ENCODE results near the gene GGA2. TPM values are rescaled to one million over a fixed set of nuclear protein-coding genes. Genes with fewer than 3 reads are reported as not detected.
A peak's percentile ranks its signal among the peaks of the same experiment; 100 is the strongest.

Gene GGA2
- total RNA-seq, 4 donors from 2014 or later: 44.1 to 117 (median 53.4) TPM

DNA sequence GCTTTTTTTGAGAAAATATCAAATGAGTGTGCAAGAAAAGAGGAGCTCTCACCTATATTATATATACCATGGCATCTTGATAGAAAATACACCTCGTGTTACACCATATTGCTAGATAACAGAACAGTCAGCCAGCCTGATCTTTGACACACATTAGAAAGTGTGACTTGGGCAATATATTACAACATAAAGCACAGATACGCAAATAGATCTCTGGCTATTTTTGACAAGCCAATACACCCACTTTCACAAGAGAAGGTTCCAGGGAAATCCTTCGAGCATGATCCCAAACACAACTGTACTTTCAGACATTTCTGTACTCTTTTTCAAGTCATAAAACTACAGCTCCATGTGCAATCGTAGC, 9.4 kb downstream of the GGA2 start:
- H3K4me1 ChIP-seq: peaks cover 88% of the 10 kb centered on the region
- no peaks in the 10 kb centered on the region for H3K9me3 ChIP-seq
- H3K27ac ChIP-seq: peak overlapping the region; percentile 63
- TF ChIP-seq CTCF (IDR thresholded peaks at IDR 0.05) (no peak), POLR2AphosphoS5 (IDR thresholded peaks at IDR 0.05) (no peak), EP300 (IDR thresholded peaks at IDR 0.05) (no peak), POLR2A (IDR thresholded peaks at IDR 0.05) (no peak)
- H3K36me3 ChIP-seq: peaks cover under 1% of the 10 kb centered on the region
- no peaks in the 10 kb centered on the region for H3K27me3 ChIP-seq
- DNase-seq (ENCODE audit: low spot score in 2 of 2): no peak
- WGBS: 36% methylated on average over 4 of the region's 4 CpGs
- no peak overlapping the region for H3K4me3 ChIP-seq

- Histone ChIP-seq H3K27ac (peak overlapping the region; percentile 63), H3K4me1 (peaks cover 83% of the 10 kb centered on the region), H3K36me3 (peaks cover 5% of the 10 kb centered on the region), H3K27me3 (no peaks in the 10 kb centered on the region), H3K9me3 (no peaks in the 10 kb centered on the region), H3K4me3 (no peak overlapping the region)
- WGBS: 60% methylated on average over 18 of the region's 20 CpGs
- TF ChIP-seq POLR2AphosphoS5 (IDR thresholded peaks at IDR 0.05) (no peak), POLR2A (IDR thresholded peaks at IDR 0.05) (no peak), EP300 (IDR thresholded peaks at IDR 0.05) (no peak), CTCF (IDR thresholded peaks at IDR 0.05) (no peak)
- peak in 1 of 2 donors; percentile 64 for DNase-seq (ENCODE audit: low spot score in 2 of 2)
Measured at GRCh38 chr16:23500212-23500861, 10.0 kb downstream of the GGA2 start.

GRCh38 chr16:23499801-23500200, 10.5 kb downstream of the GGA2 start:
- Histone ChIP-seq H3K4me3 (no peak overlapping the region), H3K27ac (peak overlapping the region; percentile 63), H3K4me1 (peaks cover 78% of the 10 kb centered on the region), H3K9me3 (no peaks in the 10 kb centered on the region), H3K27me3 (no peaks in the 10 kb centered on the region), H3K36me3 (peaks cover 9% of the 10 kb centered on the region)
- DNase-seq (ENCODE audit: low spot score in 2 of 2): no peak
- no peak for TF ChIP-seq CTCF (IDR thresholded peaks at IDR 0.05)
- no peak for TF ChIP-seq EP300 (IDR thresholded peaks at IDR 0.05)
- TF ChIP-seq POLR2AphosphoS5 (IDR thresholded peaks at IDR 0.05): no peak
- TF ChIP-seq POLR2A (IDR thresholded peaks at IDR 0.05): no peak
- WGBS: 59% methylated on average over 7 of the region's 7 CpGs

DNA sequence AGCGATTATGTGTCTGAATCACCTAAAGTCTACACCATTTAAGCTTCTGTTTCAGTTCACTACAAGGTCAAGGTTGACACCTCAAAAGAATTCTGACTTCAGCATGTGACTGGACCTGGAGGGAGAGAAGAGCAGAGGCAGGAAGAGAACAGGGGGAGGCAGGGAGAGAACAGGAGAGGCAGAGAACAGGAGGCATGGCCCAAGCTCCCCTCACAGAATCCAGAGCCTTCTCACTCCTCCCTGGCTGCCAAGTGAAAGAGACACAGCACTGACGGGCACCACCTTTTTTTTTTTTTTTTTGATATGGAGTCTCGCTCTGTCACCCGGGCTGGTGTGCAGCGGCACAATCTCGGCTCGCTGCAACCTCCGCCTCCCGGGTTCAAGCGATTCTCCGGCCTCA, 11.4 kb downstream of the GGA2 start:
- no peak for TF ChIP-seq POLR2AphosphoS5 (IDR thresholded peaks at IDR 0.05)
- TF ChIP-seq POLR2A (IDR thresholded peaks at IDR 0.05): no peak
- TF ChIP-seq EP300 (IDR thresholded peaks at IDR 0.05): no peak
- no peak for TF ChIP-seq CTCF (IDR thresholded peaks at IDR 0.05)
- Histone ChIP-seq H3K4me3 (no peak overlapping the region), H3K27ac (no peak overlapping the region), H3K9me3 (no peaks in the 10 kb centered on the region), H3K36me3 (peaks cover 18% of the 10 kb centered on the region), H3K27me3 (no peaks in the 10 kb centered on the region), H3K4me1 (peaks cover 69% of the 10 kb centered on the region)
- no peak for DNase-seq (ENCODE audit: low spot score in 2 of 2)
- 77% methylated on average over 11 of the region's 11 CpGs for WGBS

DNA sequence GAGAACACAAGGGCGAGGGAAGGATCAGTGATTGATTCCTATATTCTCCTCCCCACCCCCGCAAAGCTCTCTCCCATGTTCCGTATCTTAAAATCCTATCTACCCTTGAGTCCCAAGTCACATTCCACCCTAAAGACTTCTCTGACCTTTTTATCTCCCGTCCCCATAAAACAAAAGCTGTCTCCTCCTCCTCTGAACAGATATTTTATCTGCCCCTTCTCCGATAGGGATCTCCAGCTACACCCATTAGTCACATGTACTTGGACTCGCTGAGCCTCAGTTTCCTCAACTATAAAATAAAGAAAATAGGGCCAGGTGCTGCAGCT, 12.8 kb downstream of the GGA2 start:
- Histone ChIP-seq H3K27me3 (no peaks in the 10 kb centered on the region), H3K36me3 (peaks cover 30% of the 10 kb centered on the region), H3K27ac (peak overlapping the region; percentile 53), H3K9me3 (no peaks in the 10 kb centered on the region), H3K4me1 (peaks cover 65% of the 10 kb centered on the region), H3K4me3 (no peak overlapping the region)
- 53% methylated on average over 6 of the region's 6 CpGs for WGBS
- DNase-seq (ENCODE audit: low spot score in 2 of 2): no peak
- TF ChIP-seq EP300 (IDR thresholded peaks at IDR 0.05): no peak
- TF ChIP-seq POLR2AphosphoS5 (IDR thresholded peaks at IDR 0.05): no peak
- TF ChIP-seq CTCF (IDR thresholded peaks at IDR 0.05): no peak
- no peak for TF ChIP-seq POLR2A (IDR thresholded peaks at IDR 0.05)

Measured in suprapubic skin (tissue), 4 donors.